OCI-LY1 (cell line): ENCODE results near the gene CFAP43.

Source experiments
- EZH2 ChIP-seq: fragments of 200-600 bp; sonication (generic), shearing (Covaris generic); IDR thresholded peaks from 2 replicates; pipeline ENCODE4 v1.8.0; 2017; ENCODE audit warnings: borderline replicate concordance, mixed run types, mild to moderate bottlenecking, antibody characterized with exemption, low read length, moderate library complexity, mixed read lengths
- TF ChIP-seq, protein P1 (sequence below): fragments of 200-600 bp; sonication (generic), shearing (Covaris generic); IDR thresholded peaks from 2 replicates; pipeline ENCODE4 v1.5.1; 2017; ENCODE audit warnings: mild to moderate bottlenecking, antibody characterized with exemption, low read length, moderate library complexity, mixed read lengths

DNA sequence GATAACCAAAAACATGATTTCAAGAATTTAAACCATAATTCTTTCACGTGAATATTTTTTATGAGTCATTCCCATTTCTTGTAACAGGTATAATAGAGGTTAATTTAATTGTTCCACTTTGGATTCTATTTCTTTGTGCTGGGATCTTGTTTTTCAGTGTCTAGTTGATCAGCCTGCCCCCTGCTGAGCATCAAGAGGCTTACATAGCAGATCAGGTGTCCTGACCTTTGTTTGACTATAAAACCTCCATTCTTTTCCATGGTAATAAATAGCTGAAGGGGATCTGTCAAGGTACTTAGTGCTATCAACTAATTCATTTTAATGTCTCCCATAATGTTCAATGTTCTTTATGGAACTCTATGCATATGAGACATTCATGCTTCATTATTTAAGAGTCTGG, 151.4 kb downstream of the CFAP43 start:
- TF ChIP-seq, protein P1, sequence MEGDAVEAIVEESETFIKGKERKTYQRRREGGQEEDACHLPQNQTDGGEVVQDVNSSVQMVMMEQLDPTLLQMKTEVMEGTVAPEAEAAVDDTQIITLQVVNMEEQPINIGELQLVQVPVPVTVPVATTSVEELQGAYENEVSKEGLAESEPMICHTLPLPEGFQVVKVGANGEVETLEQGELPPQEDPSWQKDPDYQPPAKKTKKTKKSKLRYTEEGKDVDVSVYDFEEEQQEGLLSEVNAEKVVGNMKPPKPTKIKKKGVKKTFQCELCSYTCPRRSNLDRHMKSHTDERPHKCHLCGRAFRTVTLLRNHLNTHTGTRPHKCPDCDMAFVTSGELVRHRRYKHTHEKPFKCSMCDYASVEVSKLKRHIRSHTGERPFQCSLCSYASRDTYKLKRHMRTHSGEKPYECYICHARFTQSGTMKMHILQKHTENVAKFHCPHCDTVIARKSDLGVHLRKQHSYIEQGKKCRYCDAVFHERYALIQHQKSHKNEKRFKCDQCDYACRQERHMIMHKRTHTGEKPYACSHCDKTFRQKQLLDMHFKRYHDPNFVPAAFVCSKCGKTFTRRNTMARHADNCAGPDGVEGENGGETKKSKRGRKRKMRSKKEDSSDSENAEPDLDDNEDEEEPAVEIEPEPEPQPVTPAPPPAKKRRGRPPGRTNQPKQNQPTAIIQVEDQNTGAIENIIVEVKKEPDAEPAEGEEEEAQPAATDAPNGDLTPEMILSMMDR = peak; percentile 68
- TF ChIP-seq EZH2 = no peak
